Right cardiac atrium (tissue), 5 donors: ENCODE measurements around the gene TMEM59L. TPM values are rescaled to one million over a fixed set of nuclear protein-coding genes. Genes with fewer than 3 reads are reported as not detected.
"Not testable (repeated sequence)": the region's sequence is repeated elsewhere in the genome, so short reads cannot be mapped to it uniquely, and the experiment has no call there.

ENCODE experiments used
- ATAC-seq, 2 donors: fragments of 200-7000 bp; cut with Tn5 transposase; one replicate each; pipeline versions ENCODE4 v1.8.0 to v1.9.1; 2020; ENCODE audit warnings: moderate library complexity in 2 of 2, mild to moderate bottlenecking in 1 of 2
- DNase-seq, 3 donors: peaks; one replicate each; pipeline ENCODE4 v3.0.0-alpha.2; 2020
- H3K27ac ChIP-seq: one replicate; pipeline ENCODE4 v1.5.1; 2013; ENCODE audit warnings: mild to moderate bottlenecking, low read length, control low read depth, moderate library complexity
- H3K27me3 ChIP-seq: one replicate; pipeline ENCODE4 v1.6.1; 2013; ENCODE audit not compliant: control insufficient read depth, insufficient read depth
- H3K4me1 ChIP-seq: one replicate; pipeline ENCODE4 v1.6.1; 2013; ENCODE audit warnings: low read length; ENCODE audit not compliant: control insufficient read depth, insufficient read depth
- H3K4me3 ChIP-seq: one replicate; pipeline ENCODE4 v1.5.1; 2013; ENCODE audit warnings: low read length, control low read depth
- H3K9me3 ChIP-seq: one replicate; pipeline ENCODE4 v1.6.1; 2013; ENCODE audit warnings: low read length; ENCODE audit not compliant: control insufficient read depth
- WGBS: extraction: QIAGEN DNeasy Blood & Tissue Kit; methylation state at CpG from one replicate; pipeline ENCODE4 v1.1.7; 2013; 5-methylcytosine and 5-hydroxymethylcytosine counted together
- intact Hi-C, 4 donors: fragments of 100-400 bp; cut with DNase I; formaldehyde crosslinking; loops; one replicate each; pipeline versions ENCODE4 v1.11.0 to v1.14.0; 2022 to 2023
- polyA plus RNA-seq: library from polyadenylated mRNA; stranded (reverse); fragments of 200-250 nt; gene quantifications from one replicate; pipeline ENCODE4 v1.2.3, GENCODE V29; 2013
- total RNA-seq, 4 donors: library from RNA; stranded (reverse); fragmentation: NEBNext Ultra II Directional; extraction: Animal tissue kit (Norgen Biotek cat#: 25700); gene quantifications; one replicate each; pipeline ENCODE4 v1.2.1, GENCODE V29; 2021
- donor health status: healthy with polysubstance abuse.
- donor health status: DM: no; HTN: yes; CAD: no.
- donor health status: DM: no; HTN: no; CAD: no.
- donor health status: DM: no; HTN: yes; CAD: no; lungs with severe emphysema.
- donor health status: DM: yes; HTN: yes; CAD: no.

The TMEM59L gene
- total and polyA plus RNA-seq, 5 donors, result 2.2 to 5.9 (median 4.7) TPM

DNA sequence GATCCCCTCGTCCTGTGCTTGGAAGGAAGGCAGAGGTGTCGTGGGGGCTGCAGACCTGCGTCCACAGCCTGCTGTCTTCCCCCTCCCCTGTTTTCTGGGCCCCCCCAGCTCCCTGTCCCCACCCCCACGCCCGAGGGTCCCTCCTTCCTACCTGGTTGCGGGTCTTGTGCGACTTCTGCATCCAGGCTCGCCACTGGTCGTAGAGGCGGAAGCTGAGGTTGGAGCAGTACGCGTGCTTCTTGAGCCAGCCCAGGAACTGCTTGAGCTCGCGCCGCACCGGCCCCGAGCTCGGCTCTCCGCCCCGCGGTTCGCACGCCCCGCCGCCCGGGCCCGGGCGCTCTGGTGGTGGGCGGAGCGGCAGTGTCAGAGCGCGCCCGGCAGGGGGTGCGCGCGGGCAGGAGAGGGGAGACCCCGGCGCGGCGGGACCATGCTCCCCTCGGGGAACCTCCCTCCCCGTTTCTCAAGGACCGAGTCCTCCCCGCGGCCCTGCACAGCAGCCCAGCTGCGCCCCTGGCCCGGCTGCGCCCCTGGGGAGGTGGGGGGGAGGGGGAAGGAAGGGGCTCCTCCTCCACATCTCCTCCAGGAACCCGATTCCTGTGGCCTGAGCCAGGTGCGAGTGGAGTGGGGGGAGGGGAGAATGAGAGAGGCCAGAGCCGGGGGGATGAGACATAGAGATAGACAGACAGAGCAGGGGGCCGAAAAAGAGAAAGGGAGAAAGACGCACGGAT, 18.4 kb upstream of the TMEM59L start:
- ATAC-seq, result peak; percentile 68 to 70
- Histone ChIP-seq H3K27ac (no peak overlapping the region), H3K4me1 (peaks cover 2% of the 10 kb centered on the region), H3K9me3 (no peaks in the 10 kb centered on the region), H3K27me3 (no peaks in the 10 kb centered on the region), H3K4me3 (peak overlapping the region; percentile 8)
- intact Hi-C loops, result loop anchor here (5.0 to 10.0 kb wide), 2 partner anchors 81 to 253 kb away; no protein-coding TSS in a partner anchor
- WGBS, result 2% methylated on average over 54 of the region's 54 CpGs
- DNase-seq, result peak; percentile 79 to 92 (median 92)

DNA sequence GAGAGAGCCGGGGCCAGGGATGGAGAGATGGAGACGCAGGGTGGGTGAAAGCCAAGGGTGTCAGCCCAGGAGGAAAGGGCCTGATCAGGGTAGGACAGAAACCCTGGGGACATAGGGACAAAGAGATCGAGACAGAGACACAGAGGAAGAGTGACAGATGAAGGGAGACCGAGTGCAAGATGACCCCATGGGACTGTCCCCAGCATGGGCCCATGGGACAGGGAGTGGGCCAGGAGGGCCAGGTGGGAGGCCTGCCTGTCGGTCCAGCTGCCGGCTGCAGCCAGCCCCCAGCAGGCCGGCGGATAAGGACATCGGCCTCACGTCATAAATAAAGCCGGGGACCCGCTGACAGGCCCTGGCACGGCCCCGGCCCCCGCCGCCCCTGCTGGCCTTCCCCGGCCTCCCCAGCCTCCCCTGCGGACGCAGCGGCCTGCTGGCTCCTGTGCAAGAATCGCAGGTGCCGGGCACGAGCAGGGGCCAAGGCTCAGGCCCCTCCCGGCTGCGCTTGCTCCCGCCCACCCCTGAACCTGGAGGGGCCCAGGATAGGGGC, 17.8 kb upstream of the TMEM59L start:
- peak overlapping the region; percentile 8 for H3K4me3 ChIP-seq
- no peaks in the 10 kb centered on the region for H3K9me3 ChIP-seq
- ATAC-seq, result peak in 1 of 2 donors; percentile 6
- peak in 2 of 3 donors; percentile 68 to 69 for DNase-seq
- H3K27me3 ChIP-seq, result no peaks in the 10 kb centered on the region
- H3K27ac ChIP-seq, result no peak overlapping the region
- intact Hi-C loops, result loop anchor here (5.0 to 10.0 kb wide), 3 partner anchors 80 to 252 kb away; no protein-coding TSS in a partner anchor
- H3K4me1 ChIP-seq, result peaks cover under 1% of the 10 kb centered on the region
- WGBS, result 15% methylated on average over 26 of the region's 26 CpGs

DNA sequence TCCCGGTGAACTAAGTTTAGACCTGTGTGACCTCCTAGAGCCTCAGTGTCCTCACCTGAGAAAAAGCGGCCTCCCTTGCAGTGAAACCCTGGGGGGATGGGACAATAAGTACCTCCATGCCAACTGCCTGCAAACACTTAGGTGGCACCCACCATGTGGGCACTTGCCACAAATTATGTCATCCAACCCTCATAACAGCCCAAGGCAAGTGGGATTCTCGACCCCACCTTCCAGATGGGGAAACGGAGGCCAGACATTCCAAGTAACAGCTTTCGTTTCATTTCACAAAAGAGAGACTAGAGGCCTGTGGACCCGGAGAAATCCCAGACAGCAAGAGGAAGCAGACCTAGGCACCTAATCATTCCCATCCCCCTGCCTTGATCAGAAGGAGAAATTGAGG, 17.2 kb upstream of the TMEM59L start:
- Histone ChIP-seq H3K9me3 (no peaks in the 10 kb centered on the region), H3K4me1 (no peaks in the 10 kb centered on the region), H3K27ac (no peak overlapping the region), H3K4me3 (no peak overlapping the region), H3K27me3 (no peaks in the 10 kb centered on the region)
- ATAC-seq, result no peak
- peak in 1 of 3 donors; percentile 16 for DNase-seq
- WGBS, result 72% methylated on average over 6 of the region's 6 CpGs
- intact Hi-C loops, result loop anchor here in 3 of 4 donors (5.0 to 10.0 kb wide), 2 partner anchors 79 to 82 kb away; no protein-coding TSS in a partner anchor

DNA sequence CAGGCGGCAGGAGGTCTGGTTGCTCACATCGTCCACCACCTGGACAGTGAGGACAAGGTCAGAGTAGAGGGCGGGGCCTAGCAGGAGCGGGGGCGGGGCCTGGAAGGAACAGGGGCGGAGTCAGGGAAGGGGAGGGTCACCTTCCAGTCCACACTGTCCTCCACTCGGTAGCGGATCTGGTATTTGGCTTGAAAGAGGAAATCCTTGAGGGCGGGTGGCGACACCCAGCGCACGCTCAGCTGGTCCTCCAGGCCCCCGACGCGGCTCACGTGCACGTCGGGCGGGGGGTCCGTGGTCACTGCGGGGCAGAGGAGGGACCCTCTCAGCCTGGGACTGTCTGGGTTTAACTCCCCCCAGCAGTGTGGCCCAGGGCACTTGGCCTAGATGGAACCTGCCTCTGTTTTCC, 15.9 kb upstream of the TMEM59L start:
- no peak overlapping the region for H3K27ac ChIP-seq
- no peaks in the 10 kb centered on the region for H3K9me3 ChIP-seq
- DNase-seq (peak; percentile 66 to 85 (median 80)), ATAC-seq (peak; percentile 53 to 61)
- H3K4me1 ChIP-seq, result no peaks in the 10 kb centered on the region
- no peaks in the 10 kb centered on the region for H3K27me3 ChIP-seq
- no peak overlapping the region for H3K4me3 ChIP-seq
- intact Hi-C loops, result loop anchor here in 3 of 4 donors (5.0 to 10.0 kb wide), 2 partner anchors 78 to 81 kb away; no protein-coding TSS in a partner anchor
- WGBS, result 18% methylated on average over 21 of the region's 21 CpGs

DNA sequence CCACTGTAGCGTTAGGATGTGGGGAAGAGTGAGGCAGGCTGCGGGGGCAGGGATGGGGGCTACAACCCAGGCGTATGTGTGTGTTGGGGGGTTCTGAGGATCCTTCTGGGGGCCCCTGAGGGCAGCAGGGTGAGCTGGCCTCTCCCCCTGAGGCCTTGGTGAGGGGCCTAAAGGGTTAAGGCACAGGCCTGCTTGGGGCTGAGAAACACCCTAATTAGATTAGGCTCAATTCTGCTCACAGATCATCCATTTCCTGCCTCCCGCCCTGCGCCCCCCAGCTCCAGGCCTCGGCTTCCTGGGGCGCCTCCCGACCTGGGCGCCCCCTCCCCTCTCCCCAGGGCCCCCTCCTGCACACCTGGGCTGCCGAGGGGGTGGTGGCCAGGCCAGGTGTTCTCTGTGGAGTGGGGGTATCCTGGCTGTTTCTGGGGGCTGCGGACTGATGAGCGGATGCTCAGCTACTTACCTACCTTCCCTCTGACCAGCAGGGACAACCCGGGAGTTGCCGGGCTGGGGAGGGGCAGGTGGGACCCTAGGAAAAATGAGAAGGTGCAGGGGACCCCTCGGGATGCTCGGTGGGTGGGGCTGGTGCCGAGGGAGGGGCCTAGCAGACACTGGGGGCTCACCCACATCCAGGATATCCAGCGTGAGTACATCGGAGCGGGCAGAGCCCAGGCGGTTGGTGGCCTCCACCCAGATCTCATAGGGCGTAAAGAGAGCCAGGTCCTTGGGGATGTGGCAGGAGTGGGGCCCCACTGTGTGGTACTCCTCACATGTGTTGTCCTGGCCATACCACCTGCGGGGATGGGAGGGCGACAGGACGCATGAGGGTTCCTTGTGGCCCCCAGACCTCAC, 14.6 kb upstream of the TMEM59L start:
- H3K27me3 ChIP-seq, result no peaks in the 10 kb centered on the region
- DNase-seq (peak in 1 of 3 donors; percentile 51), ATAC-seq (no peak)
- no peak overlapping the region for H3K27ac ChIP-seq
- WGBS, result 45% methylated on average over 25 of the region's 25 CpGs
- intact Hi-C loops, result loop anchor here in 3 of 4 donors (5.0 to 10.0 kb wide), 2 partner anchors 77 to 79 kb away; no protein-coding TSS in a partner anchor
- H3K9me3 ChIP-seq, result no peaks in the 10 kb centered on the region
- no peaks in the 10 kb centered on the region for H3K4me1 ChIP-seq
- H3K4me3 ChIP-seq, result no peak overlapping the region

DNA sequence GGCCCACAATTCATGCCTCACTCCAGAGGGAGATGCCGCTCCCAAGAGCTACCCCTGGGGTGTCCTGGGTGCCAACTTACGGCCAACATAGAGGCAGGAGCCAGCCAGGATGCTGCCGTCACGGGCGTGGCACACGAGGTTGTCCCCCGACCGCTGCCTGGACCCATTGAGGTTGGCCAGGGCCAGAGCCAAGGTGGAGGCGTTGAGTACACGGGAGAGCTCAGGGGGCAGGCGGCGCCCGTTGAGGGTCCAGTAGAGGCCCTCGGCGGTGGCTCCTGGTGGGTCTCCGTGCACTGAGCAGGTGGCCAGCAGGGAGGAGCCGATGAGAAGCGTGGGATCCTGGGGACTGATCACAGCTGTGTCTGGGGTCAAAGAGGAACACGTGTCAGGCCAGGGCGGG, 13.2 kb upstream of the TMEM59L start:
- peak in 1 of 3 donors; percentile 43 for DNase-seq
- Histone ChIP-seq H3K27me3 (no peaks in the 10 kb centered on the region), H3K27ac (no peak overlapping the region), H3K4me1 (no peaks in the 10 kb centered on the region), H3K4me3 (no peak overlapping the region), H3K9me3 (no peaks in the 10 kb centered on the region)
- ATAC-seq, result no peak
- intact Hi-C loops, result loop anchor here in 3 of 4 donors (5.0 to 10.0 kb wide), 2 partner anchors 75 to 78 kb away; no protein-coding TSS in a partner anchor
- WGBS, result 87% methylated on average over 20 of the region's 20 CpGs

DNA sequence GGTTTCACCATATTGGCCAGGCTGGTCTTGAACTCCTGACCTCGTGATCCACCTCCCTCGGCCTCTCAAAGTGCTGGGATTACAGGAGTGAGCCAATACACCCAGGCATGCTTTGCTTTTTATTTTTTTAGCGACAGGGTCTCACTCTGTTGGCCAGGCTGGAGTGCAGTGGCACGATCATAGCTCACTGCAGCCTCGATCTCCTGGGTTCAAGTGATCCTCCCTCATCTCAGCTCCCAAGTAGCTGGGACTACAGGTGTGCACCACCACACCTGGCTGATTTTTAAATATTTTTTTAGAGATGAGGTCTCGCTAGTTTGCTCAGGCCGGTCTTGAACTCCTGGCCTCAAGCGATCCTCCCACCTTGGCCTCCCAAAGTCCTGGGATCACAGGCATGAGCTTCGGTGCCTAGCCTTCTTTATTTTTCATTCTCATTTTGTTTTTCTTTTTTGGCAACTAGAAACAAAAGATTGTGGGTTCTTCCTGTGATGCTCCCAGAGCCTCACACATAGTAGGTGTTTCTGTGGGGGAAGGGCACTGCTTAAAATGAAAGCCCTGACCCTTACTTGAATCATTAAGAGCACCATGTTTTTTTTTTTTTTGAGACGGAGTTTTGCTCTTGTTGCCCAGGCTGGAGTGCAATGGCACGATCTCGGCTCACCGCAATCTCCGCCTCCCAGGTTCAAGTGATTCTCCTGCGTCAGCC, 11.8 kb upstream of the TMEM59L start:
- intact Hi-C loops, H3K27me3 ChIP-seq, H3K4me1 ChIP-seq, H3K27ac ChIP-seq, H3K9me3 ChIP-seq, H3K4me3 ChIP-seq, ATAC-seq: not testable (repeated sequence)
- peak in 1 of 3 donors; percentile 3 for DNase-seq
- WGBS, result 92% methylated on average over 15 of the region's 15 CpGs

DNA sequence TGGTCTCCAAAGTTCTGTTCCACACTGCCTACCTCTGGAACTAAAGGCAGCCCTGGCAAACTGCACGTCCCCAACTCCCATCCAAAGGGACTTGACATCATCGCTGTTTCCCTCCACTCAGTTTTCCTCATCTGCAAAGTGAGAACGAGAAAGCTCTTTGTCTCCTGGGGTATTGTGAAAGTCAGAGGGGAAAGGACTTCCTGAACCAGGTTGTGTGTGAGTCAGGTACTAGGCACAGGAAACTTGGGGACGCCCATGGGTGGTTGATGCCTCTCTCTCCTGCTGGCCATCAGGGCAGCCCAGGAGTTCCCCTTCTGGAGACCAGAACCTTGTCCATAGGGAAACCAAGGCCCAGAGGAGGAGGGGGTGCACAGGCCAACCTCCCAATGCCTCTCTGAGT, 10.8 kb upstream of the TMEM59L start:
- 78% methylated on average over 4 of the region's 4 CpGs for WGBS
- DNase-seq (no peak), ATAC-seq (no peak)
- no peak overlapping the region for H3K4me3 ChIP-seq
- intact Hi-C loops, result no loop called here
- no peaks in the 10 kb centered on the region for H3K9me3 ChIP-seq
- H3K27ac ChIP-seq, result no peak overlapping the region
- no peaks in the 10 kb centered on the region for H3K27me3 ChIP-seq
- no peaks in the 10 kb centered on the region for H3K4me1 ChIP-seq

DNA sequence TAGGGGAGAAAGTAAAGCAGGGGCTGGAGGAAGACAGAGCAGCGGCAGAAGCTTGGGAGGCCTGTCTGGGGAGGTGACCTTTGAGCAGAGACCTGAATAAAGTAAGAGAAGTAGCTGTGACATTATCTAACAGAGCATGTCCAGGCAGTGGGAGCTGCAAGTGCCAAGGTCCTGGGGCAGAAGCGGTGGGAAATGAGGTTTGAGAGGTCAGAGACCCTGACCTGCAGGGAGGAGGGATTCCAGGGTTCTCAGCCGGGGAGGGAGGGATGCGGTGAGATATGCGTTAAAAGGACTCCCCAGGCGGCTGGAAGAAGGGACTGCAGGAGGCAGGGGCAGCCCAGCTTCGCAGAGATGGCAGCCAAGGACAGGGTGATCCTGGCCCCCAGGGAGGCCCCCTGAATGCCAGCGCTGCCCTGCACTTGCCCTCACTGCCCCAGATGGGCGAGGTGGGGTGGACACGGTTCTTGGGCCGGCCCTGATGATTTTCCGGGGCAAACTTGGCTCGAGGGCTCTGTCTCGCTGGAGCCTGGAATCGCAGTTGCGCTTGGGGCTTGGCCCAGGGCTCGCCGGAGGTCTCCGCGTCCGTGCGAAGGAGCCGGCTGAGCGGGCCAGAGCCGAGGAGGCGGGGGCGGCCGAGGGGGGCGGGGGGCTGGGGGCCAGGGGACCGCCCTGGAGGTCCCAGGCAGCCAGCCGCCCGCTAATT, 9.3 kb upstream of the TMEM59L start:
- Histone ChIP-seq H3K4me3 (no peak overlapping the region), H3K27me3 (no peaks in the 10 kb centered on the region), H3K4me1 (no peaks in the 10 kb centered on the region), H3K27ac (no peak overlapping the region), H3K9me3 (no peaks in the 10 kb centered on the region)
- WGBS, result 7% methylated on average over 32 of the region's 32 CpGs
- intact Hi-C loops, result no loop called here
- ATAC-seq (peak; percentile 39 to 40), DNase-seq (peak in 2 of 3 donors; percentile 63 to 72)
